ENCODE results near the gene RPS2.
"Not testable (repeated sequence)": the region's sequence is repeated elsewhere in the genome, so short reads cannot be mapped to it uniquely, and the experiment has no call there.

Gene RPS2

DNA sequence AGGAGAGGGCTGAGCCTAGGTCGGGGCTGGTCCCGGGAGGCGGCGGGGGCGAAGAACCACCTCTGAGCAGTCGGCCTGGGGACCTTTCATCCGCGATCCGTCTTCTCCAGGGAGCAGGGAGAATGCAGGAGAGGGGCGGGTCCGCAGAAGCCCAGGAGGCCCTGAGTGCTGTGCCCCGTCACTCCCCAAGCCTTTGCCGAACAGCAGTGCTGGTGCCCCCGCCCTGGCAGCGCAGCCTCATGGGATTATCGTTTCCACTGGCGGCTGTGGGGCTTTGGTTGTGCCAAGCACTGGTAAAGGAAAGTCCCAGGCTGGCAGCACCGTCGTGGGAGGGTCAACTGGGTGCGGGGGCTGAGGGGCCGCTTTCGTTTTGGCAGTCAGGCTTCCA lies 7.9 kb upstream of the RPS2 start:
- H3K4me3 ChIP-seq (ENCODE audit: low read depth, low read length) = peak overlapping the region; percentile 59
- no peak for DNase-seq (ENCODE audit: low read depth, low spot score)
- TF ChIP-seq, protein P1, sequence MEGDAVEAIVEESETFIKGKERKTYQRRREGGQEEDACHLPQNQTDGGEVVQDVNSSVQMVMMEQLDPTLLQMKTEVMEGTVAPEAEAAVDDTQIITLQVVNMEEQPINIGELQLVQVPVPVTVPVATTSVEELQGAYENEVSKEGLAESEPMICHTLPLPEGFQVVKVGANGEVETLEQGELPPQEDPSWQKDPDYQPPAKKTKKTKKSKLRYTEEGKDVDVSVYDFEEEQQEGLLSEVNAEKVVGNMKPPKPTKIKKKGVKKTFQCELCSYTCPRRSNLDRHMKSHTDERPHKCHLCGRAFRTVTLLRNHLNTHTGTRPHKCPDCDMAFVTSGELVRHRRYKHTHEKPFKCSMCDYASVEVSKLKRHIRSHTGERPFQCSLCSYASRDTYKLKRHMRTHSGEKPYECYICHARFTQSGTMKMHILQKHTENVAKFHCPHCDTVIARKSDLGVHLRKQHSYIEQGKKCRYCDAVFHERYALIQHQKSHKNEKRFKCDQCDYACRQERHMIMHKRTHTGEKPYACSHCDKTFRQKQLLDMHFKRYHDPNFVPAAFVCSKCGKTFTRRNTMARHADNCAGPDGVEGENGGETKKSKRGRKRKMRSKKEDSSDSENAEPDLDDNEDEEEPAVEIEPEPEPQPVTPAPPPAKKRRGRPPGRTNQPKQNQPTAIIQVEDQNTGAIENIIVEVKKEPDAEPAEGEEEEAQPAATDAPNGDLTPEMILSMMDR (IDR thresholded peaks at IDR 0.05; ENCODE audit: low read depth, low read length) = no peak
- in situ Hi-C loops (cut with HindIII; ENCODE audit: low sequenced_read_pairs) = no loop called here

- DNase-seq (ENCODE audit: low read depth, low spot score) = peak; percentile 96
- in situ Hi-C loops (cut with HindIII; ENCODE audit: low sequenced_read_pairs) = no loop called here
These were observed 7.3 kb upstream of the RPS2 start, which contains the start of gene TBL3 for GRCh38 chr16:1971796-1972489. TSS of gene TBL3 (plus strand) at chr16:1972053. CDS start at chr16:1972165, 112 bp downstream.

GRCh38 chr16:1968146-1968953 lies 3.7 kb upstream of the RPS2 start:
- no peak for DNase-seq (ENCODE audit: low read depth, low spot score)
- in situ Hi-C loops (cut with HindIII; ENCODE audit: low sequenced_read_pairs) = no loop called here
- H3K4me3 ChIP-seq (ENCODE audit: low read depth, low read length) = no peak overlapping the region
- TF ChIP-seq, protein P1 (IDR thresholded peaks at IDR 0.05; ENCODE audit: low read depth, low read length) = no peak

More at GRCh38 chr16:1971796-1972489, 7.3 kb upstream of the RPS2 start, which contains the start of gene TBL3:
- peak within 1 kb of the TSS; percentile 59 for H3K4me3 ChIP-seq (ENCODE audit: low read depth, low read length)
- TF ChIP-seq, protein P1 (IDR thresholded peaks at IDR 0.05; ENCODE audit: low read depth, low read length) = no peak

DNA sequence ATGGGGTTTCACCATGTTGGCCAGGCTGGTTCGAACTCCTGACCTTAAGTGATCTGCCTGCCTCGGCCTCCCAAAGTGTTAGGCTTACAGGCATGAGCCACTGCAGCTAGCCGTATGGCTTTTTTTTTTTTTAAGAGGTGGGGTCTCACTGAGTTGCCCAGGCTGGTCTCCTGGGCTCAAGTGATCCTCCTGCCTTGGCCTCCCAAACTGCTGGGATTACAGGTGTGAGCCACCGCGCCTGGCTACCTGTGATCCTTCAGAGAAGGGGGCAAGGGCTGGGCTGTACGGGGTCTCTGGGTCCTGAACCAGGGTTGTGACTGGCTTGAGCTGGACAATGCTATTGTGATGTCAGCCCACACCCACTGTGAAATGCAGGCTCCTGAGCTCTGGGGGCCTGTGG lies 1.8 kb upstream of the RPS2 start, which contains the start of gene RNF151:
TSS of gene RNF151 (plus strand) at position 397 of the 400 bp plus-strand sequence. CDS start 26 bp downstream, outside the sequence.
- TF ChIP-seq, protein P1 (IDR thresholded peaks at IDR 0.05; ENCODE audit: low read depth, low read length) = no peak
- peak within 1 kb of the TSS; percentile 84 for H3K4me3 ChIP-seq (ENCODE audit: low read depth, low read length)
- in situ Hi-C loops (cut with HindIII; ENCODE audit: low sequenced_read_pairs) = no loop called here
- no peak for DNase-seq (ENCODE audit: low read depth, low spot score)

DNA sequence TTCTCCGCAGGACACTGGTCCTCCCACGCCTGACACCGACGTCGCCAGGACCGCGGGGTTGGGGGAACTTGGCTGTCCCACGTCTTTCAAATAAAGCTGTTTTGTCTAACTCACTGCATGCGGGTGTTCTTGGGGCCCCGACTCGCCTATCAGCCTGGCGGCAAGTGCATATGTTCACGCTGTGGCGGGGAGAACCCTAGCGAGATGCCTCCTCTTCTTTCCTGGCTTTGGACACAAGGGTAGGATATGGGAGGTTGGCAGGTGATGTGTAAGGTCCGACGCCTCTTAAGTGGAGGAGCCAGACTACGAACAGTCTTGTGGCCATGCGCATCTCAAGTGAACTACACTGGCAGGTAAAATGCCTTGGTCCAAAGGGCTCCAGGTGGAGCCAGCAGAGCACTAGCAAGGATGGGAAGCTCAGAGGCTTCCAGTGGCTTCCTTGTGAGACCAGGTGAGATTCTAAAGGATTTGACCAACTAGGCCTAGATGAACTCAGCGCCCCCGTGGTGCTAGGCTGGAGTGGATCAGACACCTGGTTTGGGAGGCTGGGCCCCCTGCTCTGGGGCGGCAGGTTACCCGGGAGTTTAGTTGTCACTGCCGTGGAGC lies 873 bp upstream of the RPS2 start:
- no peak for DNase-seq (ENCODE audit: low read depth, low spot score)
- TF ChIP-seq, protein P1 (IDR thresholded peaks at IDR 0.05; ENCODE audit: low read depth, low read length) = no peak
- peak overlapping the region; percentile 84 for H3K4me3 ChIP-seq (ENCODE audit: low read depth, low read length)
- in situ Hi-C loops (cut with HindIII; ENCODE audit: low sequenced_read_pairs) = no loop called here

GRCh38 chr16:1963806-1964505 lies 670 bp downstream of the RPS2 start:
- no peak for DNase-seq (ENCODE audit: low read depth, low spot score)
- TF ChIP-seq, protein P1 (IDR thresholded peaks at IDR 0.05; ENCODE audit: low read depth, low read length) = no peak
- peak overlapping the region; percentile 84 for H3K4me3 ChIP-seq (ENCODE audit: low read depth, low read length)
- in situ Hi-C loops (cut with HindIII; ENCODE audit: low sequenced_read_pairs) = no loop called here

DNA sequence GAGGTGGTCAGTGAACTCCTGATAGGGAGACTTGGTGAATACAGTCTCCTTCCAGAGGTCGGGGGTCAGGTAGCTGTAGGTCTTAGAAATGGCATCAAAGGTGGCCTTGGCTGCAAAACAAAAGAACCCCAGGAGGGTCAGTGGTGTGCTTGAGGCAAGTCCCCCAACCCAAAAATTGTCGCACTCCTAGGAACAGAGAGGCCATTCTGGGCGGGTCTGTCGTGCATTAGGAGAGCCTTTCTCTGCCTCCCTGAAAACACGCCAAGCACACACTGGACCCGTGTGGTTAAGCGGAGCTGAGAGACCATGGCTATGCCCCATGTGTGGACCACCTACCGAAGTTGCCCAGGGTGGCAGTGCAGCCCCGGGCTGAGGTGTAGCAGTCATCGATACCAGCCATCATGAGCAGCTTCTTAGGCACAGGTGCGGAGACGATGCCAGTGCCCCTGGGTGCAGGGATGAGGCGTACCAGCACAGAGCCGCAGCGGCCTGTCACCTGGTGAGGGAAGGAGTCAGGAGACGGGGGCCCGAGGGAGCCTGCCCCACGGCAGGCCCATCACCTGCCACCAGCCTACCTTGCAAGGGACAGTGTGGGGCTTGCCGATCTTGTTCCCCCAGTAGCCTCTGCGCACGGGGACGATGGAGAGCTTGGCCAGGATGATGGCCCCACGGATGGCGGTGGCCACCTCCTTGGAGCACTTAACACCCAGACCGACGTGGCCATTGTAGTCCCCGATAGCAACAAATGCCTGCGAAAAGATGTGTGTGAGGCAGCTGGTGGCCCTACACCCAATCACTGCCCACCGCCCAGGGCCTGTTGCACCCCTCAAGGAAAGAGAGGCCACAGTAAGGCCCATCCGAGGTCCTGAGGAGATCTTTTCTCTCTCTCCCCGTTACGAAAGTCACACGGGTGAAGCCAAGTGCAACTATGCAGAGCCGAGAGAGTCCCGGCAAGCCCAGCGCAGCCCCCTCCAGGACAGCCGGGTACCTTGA lies 2.2 kb downstream of the RPS2 start:
- DNase-seq (ENCODE audit: low read depth, low spot score); in situ Hi-C loops (cut with HindIII; ENCODE audit: low sequenced_read_pairs): not testable (repeated sequence)
- peak overlapping the region; percentile 84 for H3K4me3 ChIP-seq (ENCODE audit: low read depth, low read length)

All from astrocyte of the spinal cord (primary cell).